ENCODE results near the gene RUNX2.

The RUNX2 gene

GRCh38 chr6:45569210-45569945 lies 241.2 kb downstream of the RUNX2 start:
- H3K9me3 ChIP-seq (ENCODE audit: control insufficient read depth in 1 of 2, low read length in 2 of 2), result no peaks in the 10 kb centered on the region
- no peaks in the 10 kb centered on the region for H3K36me3 ChIP-seq (ENCODE audit: control insufficient read depth in 1 of 2, insufficient read depth in 2 of 2, low read length in 2 of 2)
- H3K4me1 ChIP-seq (ENCODE audit: control insufficient read depth in 1 of 2, insufficient read depth in 2 of 2, low read length in 2 of 2), result no peaks in the 10 kb centered on the region
- H3K27me3 ChIP-seq (ENCODE audit: low read depth, low read length), result no peaks in the 10 kb centered on the region
- H3K27ac ChIP-seq (ENCODE audit: low read length), result no peak overlapping the region
- H3K4me3 ChIP-seq (ENCODE audit: low read depth in 1 of 2, low read length in 2 of 2), result no peak overlapping the region

- Histone ChIP-seq H3K9me3 (ENCODE audit: control insufficient read depth in 1 of 2, low read length in 2 of 2) (no peaks in the 10 kb centered on the region), H3K4me1 (ENCODE audit: control insufficient read depth in 1 of 2, insufficient read depth in 2 of 2, low read length in 2 of 2) (no peaks in the 10 kb centered on the region), H3K36me3 (ENCODE audit: control insufficient read depth in 1 of 2, insufficient read depth in 2 of 2, low read length in 2 of 2) (no peaks in the 10 kb centered on the region), H3K27ac (ENCODE audit: low read length) (no peak overlapping the region), H3K27me3 (ENCODE audit: low read depth, low read length) (no peaks in the 10 kb centered on the region), H3K4me3 (ENCODE audit: low read depth in 1 of 2, low read length in 2 of 2) (no peak overlapping the region)
Observed at GRCh38 chr6:45571159-45571558, 243.0 kb downstream of the RUNX2 start.

GRCh38 chr6:45572833-45573232 lies 244.7 kb downstream of the RUNX2 start:
- H3K4me3 ChIP-seq (ENCODE audit: low read depth in 1 of 2, low read length in 2 of 2), result no peak overlapping the region
- H3K4me1 ChIP-seq (ENCODE audit: control insufficient read depth in 1 of 2, insufficient read depth in 2 of 2, low read length in 2 of 2), result no peaks in the 10 kb centered on the region
- H3K36me3 ChIP-seq (ENCODE audit: control insufficient read depth in 1 of 2, insufficient read depth in 2 of 2, low read length in 2 of 2), result no peaks in the 10 kb centered on the region
- H3K27ac ChIP-seq (ENCODE audit: low read length), result no peak overlapping the region
- H3K9me3 ChIP-seq (ENCODE audit: control insufficient read depth in 1 of 2, low read length in 2 of 2), result no peaks in the 10 kb centered on the region
- no peaks in the 10 kb centered on the region for H3K27me3 ChIP-seq (ENCODE audit: low read depth, low read length)

- no peaks in the 10 kb centered on the region for H3K9me3 ChIP-seq (ENCODE audit: control insufficient read depth in 1 of 2, low read length in 2 of 2)
- H3K36me3 ChIP-seq (ENCODE audit: control insufficient read depth in 1 of 2, insufficient read depth in 2 of 2, low read length in 2 of 2), result no peaks in the 10 kb centered on the region
- H3K27ac ChIP-seq (ENCODE audit: low read length), result no peak overlapping the region
- no peaks in the 10 kb centered on the region for H3K27me3 ChIP-seq (ENCODE audit: low read depth, low read length)
- H3K4me1 ChIP-seq (ENCODE audit: control insufficient read depth in 1 of 2, insufficient read depth in 2 of 2, low read length in 2 of 2), result no peaks in the 10 kb centered on the region
- H3K4me3 ChIP-seq (ENCODE audit: low read depth in 1 of 2, low read length in 2 of 2), result no peak overlapping the region
Observed at GRCh38 chr6:45574014-45574461, 245.9 kb downstream of the RUNX2 start.

- Histone ChIP-seq H3K4me3 (ENCODE audit: low read depth in 1 of 2, low read length in 2 of 2) (no peak overlapping the region), H3K9me3 (ENCODE audit: control insufficient read depth in 1 of 2, low read length in 2 of 2) (no peaks in the 10 kb centered on the region), H3K27ac (ENCODE audit: low read length) (no peak overlapping the region), H3K36me3 (ENCODE audit: control insufficient read depth in 1 of 2, insufficient read depth in 2 of 2, low read length in 2 of 2) (no peaks in the 10 kb centered on the region), H3K4me1 (ENCODE audit: control insufficient read depth in 1 of 2, insufficient read depth in 2 of 2, low read length in 2 of 2) (no peaks in the 10 kb centered on the region), H3K27me3 (ENCODE audit: low read depth, low read length) (no peaks in the 10 kb centered on the region)
Observed at GRCh38 chr6:45574885-45575284, 246.8 kb downstream of the RUNX2 start.

GRCh38 chr6:45576648-45577624 lies 248.8 kb downstream of the RUNX2 start:
- H3K4me1 ChIP-seq (ENCODE audit: control insufficient read depth in 1 of 2, insufficient read depth in 2 of 2, low read length in 2 of 2), result no peaks in the 10 kb centered on the region
- H3K4me3 ChIP-seq (ENCODE audit: low read depth in 1 of 2, low read length in 2 of 2), result no peak overlapping the region
- no peaks in the 10 kb centered on the region for H3K27me3 ChIP-seq (ENCODE audit: low read depth, low read length)
- H3K27ac ChIP-seq (ENCODE audit: low read length), result no peak overlapping the region
- no peaks in the 10 kb centered on the region for H3K36me3 ChIP-seq (ENCODE audit: control insufficient read depth in 1 of 2, insufficient read depth in 2 of 2, low read length in 2 of 2)
- H3K9me3 ChIP-seq (ENCODE audit: control insufficient read depth in 1 of 2, low read length in 2 of 2), result no peaks in the 10 kb centered on the region

- H3K4me3 ChIP-seq (ENCODE audit: low read depth in 1 of 2, low read length in 2 of 2), result no peak overlapping the region
- no peaks in the 10 kb centered on the region for H3K4me1 ChIP-seq (ENCODE audit: control insufficient read depth in 1 of 2, insufficient read depth in 2 of 2, low read length in 2 of 2)
- H3K27me3 ChIP-seq (ENCODE audit: low read depth, low read length), result no peaks in the 10 kb centered on the region
- no peaks in the 10 kb centered on the region for H3K9me3 ChIP-seq (ENCODE audit: control insufficient read depth in 1 of 2, low read length in 2 of 2)
- no peak overlapping the region for H3K27ac ChIP-seq (ENCODE audit: low read length)
- no peaks in the 10 kb centered on the region for H3K36me3 ChIP-seq (ENCODE audit: control insufficient read depth in 1 of 2, insufficient read depth in 2 of 2, low read length in 2 of 2)
Observed at GRCh38 chr6:45577836-45578504, 249.8 kb downstream of the RUNX2 start.

- Histone ChIP-seq H3K4me3 (ENCODE audit: low read depth in 1 of 2, low read length in 2 of 2) (no peak overlapping the region), H3K9me3 (ENCODE audit: control insufficient read depth in 1 of 2, low read length in 2 of 2) (no peaks in the 10 kb centered on the region), H3K27me3 (ENCODE audit: low read depth, low read length) (no peaks in the 10 kb centered on the region), H3K4me1 (ENCODE audit: control insufficient read depth in 1 of 2, insufficient read depth in 2 of 2, low read length in 2 of 2) (no peaks in the 10 kb centered on the region), H3K27ac (ENCODE audit: low read length) (no peak overlapping the region), H3K36me3 (ENCODE audit: control insufficient read depth in 1 of 2, insufficient read depth in 2 of 2, low read length in 2 of 2) (no peaks in the 10 kb centered on the region)
Observed at GRCh38 chr6:45584127-45584526, 256.0 kb downstream of the RUNX2 start.

- Histone ChIP-seq H3K27me3 (ENCODE audit: low read depth, low read length) (no peaks in the 10 kb centered on the region), H3K36me3 (ENCODE audit: control insufficient read depth in 1 of 2, insufficient read depth in 2 of 2, low read length in 2 of 2) (no peaks in the 10 kb centered on the region), H3K4me3 (ENCODE audit: low read depth in 1 of 2, low read length in 2 of 2) (no peak overlapping the region), H3K4me1 (ENCODE audit: control insufficient read depth in 1 of 2, insufficient read depth in 2 of 2, low read length in 2 of 2) (peaks cover 0 to 11% of the 10 kb centered on the region in 2 donors), H3K27ac (ENCODE audit: low read length) (no peak overlapping the region), H3K9me3 (ENCODE audit: control insufficient read depth in 1 of 2, low read length in 2 of 2) (no peaks in the 10 kb centered on the region)
Observed at GRCh38 chr6:45586216-45587171, 258.4 kb downstream of the RUNX2 start.

GRCh38 chr6:45587229-45588060 lies 259.3 kb downstream of the RUNX2 start:
- Histone ChIP-seq H3K9me3 (ENCODE audit: control insufficient read depth in 1 of 2, low read length in 2 of 2) (no peaks in the 10 kb centered on the region), H3K4me3 (ENCODE audit: low read depth in 1 of 2, low read length in 2 of 2) (no peak overlapping the region), H3K27me3 (ENCODE audit: low read depth, low read length) (no peaks in the 10 kb centered on the region), H3K4me1 (ENCODE audit: control insufficient read depth in 1 of 2, insufficient read depth in 2 of 2, low read length in 2 of 2) (peaks cover 0 to 11% of the 10 kb centered on the region in 2 donors), H3K27ac (ENCODE audit: low read length) (no peak overlapping the region), H3K36me3 (ENCODE audit: control insufficient read depth in 1 of 2, insufficient read depth in 2 of 2, low read length in 2 of 2) (no peaks in the 10 kb centered on the region)

Measured in muscle layer of duodenum (tissue), 2 donors.